TTC549 (cell line): ENCODE measurements around the gene GZMM.

Source experiments
- FAIRE-seq: peaks from 2 replicates; lab custom pipeline; 2012; peaks lifted over from hg19 to GRCh38; lab: Jason Lieb, UNC

The GZMM gene

GRCh38 chr19:535017-535835 is 8.6 kb upstream of the GZMM start:
- FAIRE-seq = no peak

DNA sequence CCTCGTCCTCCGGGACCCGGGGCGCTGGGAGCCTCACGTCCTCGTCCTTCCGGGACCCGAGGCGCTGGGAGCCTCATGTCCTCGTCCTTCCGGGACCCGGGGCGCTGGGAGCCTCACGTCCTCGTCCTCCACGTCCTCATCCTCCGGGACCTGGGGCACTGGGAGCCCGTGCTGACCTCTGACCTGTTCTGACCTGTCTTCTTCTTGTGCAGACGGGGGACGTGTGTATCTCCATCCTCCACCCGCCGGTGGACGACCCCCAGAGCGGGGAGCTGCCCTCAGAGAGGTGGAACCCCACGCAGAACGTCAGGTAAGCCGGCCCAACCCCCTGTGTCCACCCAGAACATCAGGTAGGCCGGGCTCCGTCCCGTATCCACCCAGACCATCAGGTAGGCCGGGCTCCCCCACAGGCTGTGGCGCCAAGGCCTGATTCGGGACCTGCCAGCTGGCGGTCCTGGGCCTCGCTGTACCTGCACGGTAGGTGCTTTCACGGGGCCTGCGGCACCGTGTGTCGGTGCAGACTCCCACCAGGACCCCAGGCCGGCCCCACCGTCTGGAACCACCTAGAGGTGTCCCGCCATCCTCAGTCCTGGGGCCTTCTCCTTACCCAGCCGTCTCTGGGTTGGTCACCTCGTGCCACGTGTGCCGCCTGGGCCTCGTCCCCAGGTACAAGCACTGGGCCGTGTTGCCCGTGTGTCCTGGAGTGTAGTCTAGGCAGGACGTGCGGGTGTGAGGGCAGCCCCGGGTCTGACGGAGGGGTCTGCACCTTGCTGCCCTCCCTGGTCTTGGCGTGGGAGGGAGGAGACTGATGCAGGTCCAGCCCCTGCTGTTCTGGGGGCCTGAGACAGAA is 7.6 kb upstream of the GZMM start:
- FAIRE-seq = no peak

- FAIRE-seq = no peak
Observed at GRCh38 chr19:536881-537404, 6.9 kb upstream of the GZMM start.

- no peak for FAIRE-seq
Observed at GRCh38 chr19:538641-539428, 5.0 kb upstream of the GZMM start.

DNA sequence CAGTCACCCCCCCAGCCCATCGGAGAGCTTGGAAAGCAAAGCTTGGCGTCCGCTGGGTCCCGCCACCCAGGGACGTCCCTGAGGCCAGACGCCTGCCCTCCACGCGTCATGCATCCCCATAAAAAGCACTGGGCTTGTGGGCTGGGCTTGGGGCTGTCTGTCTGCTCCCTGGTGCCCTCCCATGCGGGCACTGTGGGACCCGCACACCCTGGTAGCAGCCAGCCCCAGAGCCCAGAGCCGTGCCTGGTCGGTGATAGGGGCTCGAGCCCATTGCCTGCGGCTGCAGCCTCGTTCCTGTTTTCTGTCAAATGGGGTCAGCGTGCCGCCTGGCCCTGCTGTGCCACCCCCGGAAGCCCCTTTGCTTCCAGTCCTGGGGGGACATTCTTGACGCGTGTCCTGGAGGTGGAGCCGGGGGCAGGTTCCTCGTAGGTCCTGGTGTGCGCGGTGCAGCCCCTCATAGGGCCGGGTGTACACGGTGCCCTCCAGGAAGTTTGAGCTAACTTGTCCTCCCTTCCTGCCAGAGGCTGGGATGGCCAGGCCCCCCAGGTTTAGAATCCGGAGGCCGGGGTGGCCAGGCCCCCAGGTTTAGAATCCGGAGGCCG is 4.3 kb upstream of the GZMM start:
- FAIRE-seq = no peak

- FAIRE-seq = no peak
Observed at GRCh38 chr19:540867-541637, 2.8 kb upstream of the GZMM start.

- FAIRE-seq = no peak
Observed at GRCh38 chr19:541699-542098, 2.2 kb upstream of the GZMM start.

GRCh38 chr19:542173-542866 is 1.5 kb upstream of the GZMM start:
- no peak for FAIRE-seq

GRCh38 chr19:547117-547516 is 3.3 kb downstream of the GZMM start:
- no peak for FAIRE-seq

DNA sequence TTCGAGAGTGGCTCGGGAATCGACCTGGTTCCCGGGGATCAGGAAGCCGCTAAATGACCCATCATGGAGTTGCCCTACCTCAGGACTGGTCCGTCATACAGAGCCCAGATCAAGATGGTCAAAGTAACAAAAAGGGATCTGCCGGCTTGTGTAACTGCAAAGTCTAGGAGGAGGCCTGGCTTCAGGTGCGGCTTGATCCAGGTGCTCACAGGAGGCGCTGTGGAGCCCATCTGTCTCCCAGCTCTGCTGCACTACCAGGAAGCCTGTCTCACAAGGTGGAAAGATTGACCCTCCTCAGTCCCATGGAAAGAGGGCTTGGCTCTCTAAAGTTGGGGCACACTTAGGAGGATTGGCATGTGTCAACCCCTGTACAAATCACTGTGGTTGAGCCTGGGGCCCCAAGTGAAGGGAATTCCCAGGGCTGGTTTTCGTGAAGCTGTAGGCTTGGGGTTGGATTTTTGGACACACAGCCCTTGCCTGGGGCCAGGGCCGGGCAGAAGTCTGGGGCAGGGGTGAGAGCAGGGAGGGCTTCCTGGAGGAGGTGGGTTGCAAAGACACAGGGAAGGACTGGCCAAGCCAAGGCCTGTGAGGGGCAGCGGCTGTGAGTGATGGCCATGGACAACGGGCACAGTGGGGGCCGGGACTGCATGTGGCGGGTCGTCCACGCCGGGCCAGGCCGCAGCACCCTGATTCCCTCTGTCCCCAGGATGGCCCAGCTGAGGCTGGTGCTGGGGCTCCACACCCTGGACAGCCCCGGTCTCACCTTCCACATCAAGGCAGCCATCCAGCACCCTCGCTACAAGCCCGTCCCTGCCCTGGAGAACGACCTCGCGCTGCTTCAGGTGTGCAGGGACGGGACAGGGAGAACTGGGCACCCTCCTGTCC is 4.2 kb downstream of the GZMM start:
- FAIRE-seq = no peak

GRCh38 chr19:548886-549830 is 5.3 kb downstream of the GZMM start:
- FAIRE-seq = no peak

DNA sequence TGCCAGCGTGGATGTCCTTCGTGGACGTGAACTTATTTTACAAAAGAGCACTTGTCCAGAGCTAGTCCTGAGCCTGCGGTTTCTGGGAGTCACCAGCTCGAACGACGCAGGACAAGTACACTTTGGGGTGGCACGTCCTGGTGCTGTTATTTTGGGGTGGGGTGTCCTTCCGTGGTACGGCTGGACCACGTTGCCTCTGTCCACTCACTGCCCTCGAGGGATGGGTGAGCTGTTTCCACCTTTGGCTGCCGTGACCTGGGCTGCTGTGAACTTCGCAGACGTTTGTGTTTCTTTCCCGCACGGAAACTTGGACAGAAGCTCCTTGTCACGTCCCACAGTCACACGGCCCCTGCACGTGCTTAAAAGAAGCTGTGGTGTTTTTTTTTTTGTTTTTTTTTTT is 11.0 kb downstream of the GZMM start:
- FAIRE-seq = no peak

- no peak for FAIRE-seq
Observed at GRCh38 chr19:555474-555808, 11.6 kb downstream of the GZMM start.

- FAIRE-seq = no peak
Observed at GRCh38 chr19:556611-557382, 12.9 kb downstream of the GZMM start.

GRCh38 chr19:558770-559439 is 15.1 kb downstream of the GZMM start:
- FAIRE-seq = no peak

DNA sequence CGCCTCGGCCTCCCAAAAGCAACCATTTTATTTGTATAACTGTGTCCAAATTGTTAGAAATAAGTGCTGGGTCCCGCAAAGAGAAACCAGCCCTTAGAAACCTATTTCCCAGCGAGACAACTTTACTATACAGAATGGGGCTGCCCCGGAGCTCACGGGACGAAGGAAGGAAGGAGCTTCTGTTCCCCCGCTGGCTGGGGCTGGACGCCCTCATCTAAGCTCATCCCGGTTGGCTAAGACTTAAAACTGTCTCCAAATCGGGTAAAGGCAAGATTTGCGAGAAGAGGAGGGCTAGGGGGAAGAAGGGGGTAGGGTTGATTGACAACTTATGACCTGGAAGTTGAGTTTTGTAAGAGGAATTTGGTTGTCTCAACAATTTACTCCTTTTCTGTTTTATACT is 16.3 kb downstream of the GZMM start:
- no peak for FAIRE-seq

GRCh38 chr19:566403-566802 is 22.6 kb downstream of the GZMM start:
- FAIRE-seq = no peak
